ENCODE data around the gene CAPN9. TPM values are rescaled to one million over a fixed set of nuclear protein-coding genes. Genes with fewer than 3 reads are reported as not detected.

Gene CAPN9
- total and polyA plus RNA-seq, 4 donors, result not detected

- Histone ChIP-seq H3K4me1 (ENCODE audit: control insufficient read depth in 4 of 4, insufficient read depth in 4 of 4, low read length in 3 of 4) (peaks cover 4 to 77% (median 54%) of the 10 kb centered on the region in 4 donors), H3K27me3 (ENCODE audit: control insufficient read depth in 4 of 4, insufficient read depth in 4 of 4, low read length in 3 of 4) (no peaks in the 10 kb centered on the region), H3K36me3 (ENCODE audit: control insufficient read depth in 4 of 4, insufficient read depth in 3 of 4, low read depth in 1 of 4, low read length in 3 of 4) (peaks cover 12 to 29% (median 21%) of the 10 kb centered on the region in 4 donors), H3K9me3 (ENCODE audit: control insufficient read depth in 4 of 4, low read length in 3 of 4) (no peaks in the 10 kb centered on the region), H3K4me3 (ENCODE audit: low read depth in 1 of 3, low read length in 3 of 3) (peak overlapping the region; percentile 53 to 84 (median 55)), H3K27ac (ENCODE audit: low read depth in 1 of 2, low read length in 2 of 2) (no peak overlapping the region), H3K9ac (ENCODE audit: low read depth in 1 of 2, low read length in 2 of 2) (no peak overlapping the region)
- TF ChIP-seq SP1 (IDR thresholded peaks at IDR 0.05) (no peak), FOXA1 (IDR thresholded peaks at IDR 0.05) (no peak), RXRA (IDR thresholded peaks at IDR 0.05) (peak in 1 of 2 donors; percentile 6), CTCF (IDR thresholded peaks at IDR 0.05; ENCODE audit: low read depth, low read length, missing input control) (no peak), MAX (IDR thresholded peaks at IDR 0.05) (peak; percentile 12), HNF4A (conservative IDR thresholded peaks at IDR 0.05) (no peak), RAD21 (IDR thresholded peaks at IDR 0.05) (no peak), REST (IDR thresholded peaks at IDR 0.05) (peak; percentile 97), YY1 (IDR thresholded peaks at IDR 0.05) (no peak), JUND (IDR thresholded peaks at IDR 0.05) (no peak), TAF1 (conservative IDR thresholded peaks at IDR 0.05) (peak; percentile 51), ZBTB33 (IDR thresholded peaks at IDR 0.05) (no peak), NR2F2 (IDR thresholded peaks at IDR 0.05) (no peak), FOXA2 (IDR thresholded peaks at IDR 0.05) (no peak), EGR1 (IDR thresholded peaks at IDR 0.05; ENCODE audit: low read depth in 2 of 2) (no peak), HNF4G (IDR thresholded peaks at IDR 0.05) (no peak)
- DNase-seq (ENCODE audit: low spot score), result no peak
- 53% methylated on average over 18 of the region's 18 CpGs for WGBS
Measured at GRCh38 chr1:230709619-230710542, 37.3 kb upstream of the CAPN9 start.

All from liver (tissue), 9 donors.